Gastroesophageal sphincter (tissue), 3 donors: ENCODE measurements around the gene CSMD2.

ENCODE experiments used
- CTCF ChIP-seq, 4 experiments: fragments of 200-600 bp in 2 of 4; fragments of 450-650 bp in 2 of 4; sonication (generic) in 1 of 4; IDR thresholded peaks; one replicate each; pipeline ENCODE4 v1.5.1; 2017 to 2019; ENCODE audit warnings: antibody characterized with exemption in 4 of 4, mild to moderate bottlenecking in 2 of 4, moderate library complexity in 2 of 4
- EP300 ChIP-seq: sonication (generic); formaldehyde crosslinking; IDR thresholded peaks from one replicate; pipeline ENCODE4 v1.6.1; 2017; ENCODE audit warnings: antibody characterized with exemption, mild to moderate bottlenecking
- POLR2A ChIP-seq, 2 donors: fragments of 450-650 bp; IDR thresholded peaks; one replicate each; pipeline ENCODE4 v1.6.1; 2017; ENCODE audit warnings: antibody characterized with exemption in 2 of 2, mild to moderate bottlenecking in 2 of 2, moderate library complexity in 1 of 2
- POLR2AphosphoS5 ChIP-seq: sonication (generic); formaldehyde crosslinking; IDR thresholded peaks from one replicate; pipeline ENCODE4 v1.6.1; 2017; ENCODE audit warnings: antibody characterized with exemption

GRCh38 chr1:33630686-33631085 lies 534.3 kb downstream of the CSMD2 start:
- TF ChIP-seq CTCF (IDR thresholded peaks at IDR 0.05), result no peak
- TF ChIP-seq EP300, result no peak
- no peak for TF ChIP-seq POLR2A (IDR thresholded peaks at IDR 0.05)
- TF ChIP-seq POLR2AphosphoS5, result no peak
